Cerebellar cortex (tissue), 1 donor: Measurements from ENCODE around the gene ANP32E.
"Not testable (repeated sequence)": the region's sequence is repeated elsewhere in the genome, so short reads cannot be mapped to it uniquely, and the experiment has no call there.

ENCODE experiments used
- DNase-seq: peaks from one replicate; pipeline ENCODE4 v3.0.0-alpha.2; 2015; ENCODE audit warnings: low spot score

Gene ANP32E

GRCh38 chr1:150213170-150214098, 22.5 kb downstream of the ANP32E start:
- DNase-seq = peak; percentile 97

GRCh38 chr1:150212070-150212469, 23.8 kb downstream of the ANP32E start:
- DNase-seq = no peak

GRCh38 chr1:150210706-150211105, 25.2 kb downstream of the ANP32E start:
- peak; percentile 94 for DNase-seq

GRCh38 chr1:150210091-150210490, 25.8 kb downstream of the ANP32E start:
- DNase-seq = peak; percentile 89

- DNase-seq = not testable (repeated sequence)
These were observed 27.5 kb downstream of the ANP32E start for GRCh38 chr1:150208460-150208859.

- peak; percentile 92 for DNase-seq
These were observed 28.5 kb downstream of the ANP32E start for GRCh38 chr1:150207281-150207971.

- DNase-seq = no peak
These were observed 39.5 kb downstream of the ANP32E start for GRCh38 chr1:150196417-150196816.

GRCh38 chr1:150194381-150195031, 41.4 kb downstream of the ANP32E start:
- DNase-seq = no peak

- no peak for DNase-seq
These were observed 43.9 kb downstream of the ANP32E start for GRCh38 chr1:150192012-150192411.

- DNase-seq = peak; percentile 67
These were observed 48.4 kb downstream of the ANP32E start for GRCh38 chr1:150187560-150187931.

- DNase-seq = peak; percentile 79
These were observed 48.9 kb downstream of the ANP32E start for GRCh38 chr1:150186789-150187559.

GRCh38 chr1:150186438-150186788, 49.5 kb downstream of the ANP32E start:
- not testable (repeated sequence) for DNase-seq

- no peak for DNase-seq
These were observed 50.4 kb downstream of the ANP32E start for GRCh38 chr1:150185481-150185880.

- DNase-seq = no peak
These were observed 52.9 kb downstream of the ANP32E start for GRCh38 chr1:150183061-150183460.

GRCh38 chr1:150182247-150182646, 53.7 kb downstream of the ANP32E start:
- DNase-seq = peak; percentile 25

- DNase-seq = no peak
These were observed 55.4 kb downstream of the ANP32E start for GRCh38 chr1:150180474-150180873.

GRCh38 chr1:150179867-150180266, 56.0 kb downstream of the ANP32E start:
- no peak for DNase-seq

- no peak for DNase-seq
These were observed 57.4 kb downstream of the ANP32E start for GRCh38 chr1:150178548-150178947.

- DNase-seq = peak; percentile 61
These were observed 59.3 kb downstream of the ANP32E start for GRCh38 chr1:150176593-150176992.

GRCh38 chr1:150173141-150173585, 62.7 kb downstream of the ANP32E start:
- DNase-seq = no peak

GRCh38 chr1:150171801-150172200, 64.1 kb downstream of the ANP32E start:
- no peak for DNase-seq
